H1 (cell line): ENCODE data around the gene AOPEP.

Experiments used
- POLR2A ChIP-seq, 2 experiments: IDR thresholded peaks; 1 replicate in 1 of 2; 2 replicates in 1 of 2; pipeline ENCODE4 v1.6.1; 2011; ENCODE audit warnings: low read depth in 2 of 2, low read length in 2 of 2, mild to moderate bottlenecking in 2 of 2; ENCODE audit errors: control extremely low read depth in 1 of 2
- POLR2AphosphoS5 ChIP-seq: IDR thresholded peaks from 2 replicates; pipeline ENCODE4 v1.6.1; 2011; ENCODE audit warnings: low read depth, low read length
- RNF2 ChIP-seq: fragments of 200-900, 300-1000 bp; sonication (generic); IDR thresholded peaks from 2 replicates; pipeline ENCODE4 v1.7.1; 2016; ENCODE audit warnings: borderline replicate concordance, low read depth, mild to moderate bottlenecking, antibody characterized with exemption, low read length; ENCODE audit not compliant: poor library complexity, severe bottlenecking; ENCODE audit errors: missing control alignments
- TAF1 ChIP-seq: IDR thresholded peaks from 2 replicates; pipeline ENCODE4 v1.6.1; 2011; ENCODE audit warnings: mild to moderate bottlenecking, low read depth, low read length
- TEAD4 ChIP-seq: IDR thresholded peaks from 2 replicates; pipeline ENCODE4 v1.6.1; 2012; ENCODE audit warnings: low read depth, low read length, inconsistent platforms, mixed read lengths
- TF ChIP-seq, protein P1 (sequence below), 3 experiments: IDR thresholded peaks; 1 replicate in 2 of 3; 2 replicates in 1 of 3; pipeline versions ENCODE4 v1.5.1 to v1.6.1; 2011; ENCODE audit warnings: low read length in 3 of 3, mild to moderate bottlenecking in 3 of 3, inconsistent platforms in 2 of 3, low read depth in 1 of 3, moderate library complexity in 1 of 3; ENCODE audit not compliant: insufficient read depth in 1 of 3; ENCODE audit errors: control extremely low read depth in 1 of 3

DNA sequence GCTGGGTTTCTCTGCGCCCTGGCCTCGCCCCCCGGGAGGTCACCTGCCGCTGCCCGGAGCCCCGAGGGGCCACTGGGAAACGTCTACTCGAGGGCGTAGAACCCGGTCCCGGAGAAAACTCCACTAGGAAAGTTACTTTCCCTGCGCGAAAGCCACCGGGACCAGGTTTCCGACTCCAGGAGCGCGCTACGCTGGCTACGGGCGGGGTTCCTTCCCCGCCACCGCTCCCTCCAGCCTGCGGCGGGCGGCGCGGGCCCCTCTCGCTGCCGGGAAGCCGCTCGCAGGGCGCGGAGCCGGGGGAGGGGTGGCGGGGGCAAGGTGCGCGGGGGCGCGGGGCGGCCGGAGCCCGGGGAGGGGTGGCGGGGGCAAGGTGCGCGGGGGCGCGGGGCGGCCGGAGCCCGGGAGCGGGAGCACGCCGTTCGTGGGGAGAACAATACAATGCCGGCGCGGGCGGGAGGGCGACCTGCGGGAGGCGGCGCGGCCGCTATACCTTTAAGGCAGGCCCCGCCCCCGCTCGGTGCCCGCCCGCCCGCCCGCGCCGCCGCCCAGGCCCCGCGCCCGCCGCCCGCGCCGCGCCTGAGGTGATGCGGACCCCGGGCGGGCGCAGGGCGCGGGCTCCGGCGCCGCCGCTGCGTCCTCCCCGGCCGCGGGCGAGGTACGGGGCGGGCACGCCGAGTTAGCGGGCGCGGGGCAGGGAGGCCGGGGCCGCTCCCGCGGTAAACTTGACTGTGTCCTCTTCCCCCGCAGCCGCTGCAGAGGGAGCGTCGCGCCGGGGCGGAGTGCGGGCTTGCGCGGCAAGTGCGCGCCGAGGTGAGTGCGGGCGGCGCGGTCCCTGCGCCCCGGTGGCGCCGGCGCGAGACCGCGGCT, 278.1 kb downstream of the AOPEP start:
- TF ChIP-seq POLR2AphosphoS5, result no peak
- TF ChIP-seq, protein P1, sequence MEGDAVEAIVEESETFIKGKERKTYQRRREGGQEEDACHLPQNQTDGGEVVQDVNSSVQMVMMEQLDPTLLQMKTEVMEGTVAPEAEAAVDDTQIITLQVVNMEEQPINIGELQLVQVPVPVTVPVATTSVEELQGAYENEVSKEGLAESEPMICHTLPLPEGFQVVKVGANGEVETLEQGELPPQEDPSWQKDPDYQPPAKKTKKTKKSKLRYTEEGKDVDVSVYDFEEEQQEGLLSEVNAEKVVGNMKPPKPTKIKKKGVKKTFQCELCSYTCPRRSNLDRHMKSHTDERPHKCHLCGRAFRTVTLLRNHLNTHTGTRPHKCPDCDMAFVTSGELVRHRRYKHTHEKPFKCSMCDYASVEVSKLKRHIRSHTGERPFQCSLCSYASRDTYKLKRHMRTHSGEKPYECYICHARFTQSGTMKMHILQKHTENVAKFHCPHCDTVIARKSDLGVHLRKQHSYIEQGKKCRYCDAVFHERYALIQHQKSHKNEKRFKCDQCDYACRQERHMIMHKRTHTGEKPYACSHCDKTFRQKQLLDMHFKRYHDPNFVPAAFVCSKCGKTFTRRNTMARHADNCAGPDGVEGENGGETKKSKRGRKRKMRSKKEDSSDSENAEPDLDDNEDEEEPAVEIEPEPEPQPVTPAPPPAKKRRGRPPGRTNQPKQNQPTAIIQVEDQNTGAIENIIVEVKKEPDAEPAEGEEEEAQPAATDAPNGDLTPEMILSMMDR (IDR thresholded peaks at IDR 0.05; ENCODE audit: control extremely low read depth in 1 of 3, insufficient read depth in 1 of 3, low read depth in 1 of 3, low read length in 3 of 3), result no peak
- no peak for TF ChIP-seq RNF2
- no peak; a peak in 1 of 3 replicates for TF ChIP-seq POLR2A (IDR thresholded peaks at IDR 0.05; ENCODE audit: control extremely low read depth in 1 of 2, low read depth in 2 of 2, low read length in 2 of 2)
- no peak for TF ChIP-seq TEAD4
- peak; percentile 29; the same call in 1 of the 2 replicates for TF ChIP-seq TAF1
